PC-3 (cell line): Measurements from ENCODE around the gene FLII. TPM values are rescaled to one million over a fixed set of nuclear protein-coding genes. Genes with fewer than 3 reads are reported as not detected.

Experiments used
- ATAC-seq: fragments of 200-7000 bp; cut with Tn5 transposase; 2 replicates; pipeline ENCODE4 v1.9.1; 2020; ENCODE audit warnings: mild to moderate bottlenecking, moderate library complexity
- BruUV-seq: library from RNA; stranded (reverse); fragments of 400-500 nt; replicated peaks from 2 replicates; lab custom pipeline; 2021; lab: Mats Ljungman, UMichigan
- CTCF ChIA-PET: fragments of 300-600 bp; sonication (Branson Sonifier 250); formaldehyde crosslinking; loops from one replicate; lab custom pipeline; 2022; ENCODE audit warnings: antibody characterized with exemption; lab: Charles Lee
- POLR2A ChIA-PET: fragments of 300-600 bp; sonication (Branson Sonifier 250); formaldehyde crosslinking; loops from one replicate; lab custom pipeline; 2022; ENCODE audit warnings: antibody characterized with exemption; ENCODE audit not compliant: unreplicated experiment; lab: Charles Lee
- DNase-seq: peaks from one replicate; pipeline ENCODE4 v3.0.0-alpha.2; 2015
- H2AFZ ChIP-seq: fragments of 300-600 bp; sonication (generic); 2 replicates; pipeline ENCODE4 v1.6.0; 2016; ENCODE audit warnings: antibody characterized with exemption, low read length
- H3F3A ChIP-seq: fragments of 300-600 bp; sonication (generic); one replicate; pipeline ENCODE4 v1.6.0; 2017; ENCODE audit warnings: antibody characterized with exemption, low read length, control low read depth, mild to moderate bottlenecking; ENCODE audit not compliant: unreplicated experiment
- H3K27ac ChIP-seq: fragments of 300-600 bp; sonication (generic); 2 replicates; pipeline ENCODE4 v1.5.1; 2016; ENCODE audit warnings: mild to moderate bottlenecking, low read length
- H3K27me3 ChIP-seq: fragments of 300-600 bp; sonication (generic); 2 replicates; pipeline ENCODE4 v1.6.1; 2016; ENCODE audit warnings: low read length, mixed read lengths
- H3K36me3 ChIP-seq: fragments of 300-600 bp; sonication (generic); 2 replicates; pipeline ENCODE4 v1.6.1; 2016; ENCODE audit warnings: low read depth, mixed run types, low read length, mixed read lengths
- H3K4me1 ChIP-seq: fragments of 300-600 bp; sonication (generic); 2 replicates; pipeline ENCODE4 v1.5.1; 2016; ENCODE audit warnings: low read length; ENCODE audit not compliant: insufficient read depth
- H3K4me2 ChIP-seq: fragments of 300-600 bp; sonication (generic); 2 replicates; pipeline ENCODE4 v1.6.0; 2016; ENCODE audit warnings: low read length
- H3K4me3 ChIP-seq: fragments of 300-600 bp; sonication (generic); 2 replicates; pipeline ENCODE4 v1.5.1; 2016; ENCODE audit warnings: mild to moderate bottlenecking, low read length, mixed read lengths
- H3K79me2 ChIP-seq: fragments of 300-600 bp; sonication (generic); 2 replicates; pipeline ENCODE4 v1.6.1; 2017; ENCODE audit warnings: low read length, mixed read lengths
- H3K9ac ChIP-seq: fragments of 300-600 bp; sonication (generic); 2 replicates; pipeline ENCODE4 v1.6.0; 2016; ENCODE audit warnings: mild to moderate bottlenecking, low read length
- H3K9me2 ChIP-seq: fragments of 300-600 bp; sonication (generic); replicated peaks from 2 replicates; pipeline ENCODE4 v1.6.1; 2016; ENCODE audit warnings: mixed run types, low read length, mixed read lengths
- H3K9me3 ChIP-seq: fragments of 300-600 bp; sonication (generic); 2 replicates; pipeline ENCODE4 v1.6.1; 2016; ENCODE audit warnings: low read length, mixed read lengths
- H4K20me1 ChIP-seq: fragments of 300-600 bp; sonication (generic); 2 replicates; pipeline ENCODE4 v1.6.1; 2016; ENCODE audit warnings: low read length, mixed read lengths
- EZH2 ChIP-seq: fragments of 300-600 bp; sonication (generic); IDR thresholded peaks from one replicate; pipeline ENCODE4 v1.6.1; 2017; ENCODE audit warnings: antibody characterized with exemption, mild to moderate bottlenecking, low read length; ENCODE audit not compliant: unreplicated experiment
- EZH2phosphoT487 ChIP-seq: fragments of 300-600 bp; sonication (generic); IDR thresholded peaks from 2 replicates; pipeline ENCODE4 v1.6.1; 2018; ENCODE audit warnings: mild to moderate bottlenecking, antibody characterized with exemption, low read length, borderline replicate concordance
- intact Hi-C: fragments of 100-400 bp; cut with micrococcal nuclease; formaldehyde crosslinking; loops from 2 replicates; pipeline ENCODE4 v1.9.0; 2023
- total RNA-seq: library from RNA; depleted of rRNA; stranded (reverse); fragments of >200 nt; gene quantifications from 2 replicates; pipeline ENCODE4 v1.2.3, GENCODE V29; 2014
- TF ChIP-seq, protein P1 (sequence below): fragments of 300-600 bp; sonication (generic); conservative IDR thresholded peaks from 2 replicates; pipeline ENCODE4 v1.5.1; 2017; ENCODE audit warnings: antibody characterized with exemption, low read depth, mild to moderate bottlenecking, low read length

FLII gene
- total RNA-seq, 1 experiment from 2014 or later: 537 TPM

DNA sequence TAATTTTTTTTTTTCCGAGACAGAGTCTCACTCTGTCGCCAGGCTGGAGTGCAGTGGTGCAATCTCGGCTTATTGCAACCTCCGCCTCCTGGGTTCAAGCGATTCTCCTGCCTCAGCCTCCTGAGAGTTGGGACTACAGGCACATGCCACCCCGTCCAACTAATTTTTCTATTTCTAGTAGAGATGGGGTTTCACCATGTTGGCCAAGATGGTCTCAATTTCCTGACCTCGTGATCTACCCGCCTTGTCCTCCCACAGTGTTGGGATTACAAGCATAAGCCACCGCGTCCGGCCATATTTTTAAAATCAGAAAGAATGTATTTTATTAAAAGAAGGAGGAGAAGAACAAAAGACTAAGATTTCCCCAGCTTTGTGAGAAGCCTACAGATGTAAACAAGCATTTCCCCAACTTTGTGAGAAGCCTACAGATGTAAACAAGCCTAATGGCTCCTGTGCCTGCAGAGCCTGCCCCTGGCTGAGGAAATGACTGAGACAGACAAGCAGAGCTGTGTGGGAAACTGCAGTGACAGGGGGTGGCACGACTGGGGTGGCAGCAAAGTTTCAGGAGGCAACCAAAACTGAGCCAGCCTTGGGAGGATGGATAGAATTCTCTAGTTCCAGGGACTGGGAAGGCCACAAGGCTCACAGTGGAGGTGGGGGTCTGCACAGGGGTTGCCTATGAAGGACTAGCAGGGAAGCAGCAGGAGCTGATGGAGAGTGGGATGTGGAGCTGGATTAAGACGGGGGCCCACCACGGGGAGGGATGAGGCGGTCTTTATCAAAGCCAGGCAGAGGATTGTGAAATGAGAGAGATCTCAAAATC lies 33.4 kb upstream of the FLII start:
- Histone ChIP-seq H4K20me1 (no peaks in the 10 kb centered on the region), H3F3A (no peaks in the 10 kb centered on the region), H3K9ac (no peak overlapping the region), H3K27ac (no peak overlapping the region), H3K4me1 (no peaks in the 10 kb centered on the region), H3K9me3 (no peaks in the 10 kb centered on the region), H3K36me3 (peaks cover 45% of the 10 kb centered on the region), H3K4me2 (no peak overlapping the region), H3K79me2 (no peaks in the 10 kb centered on the region), H3K27me3 (no peaks in the 10 kb centered on the region), H3K4me3 (no peak overlapping the region), H2AFZ (no peak overlapping the region), H3K9me2 (no peaks in the 10 kb centered on the region)
- no peak for DNase-seq
- ChIA-PET POLR2A (no interaction called here), CTCF (no interaction called here)
- no TSS peak for BruUV-seq
- TF ChIP-seq, protein P1, sequence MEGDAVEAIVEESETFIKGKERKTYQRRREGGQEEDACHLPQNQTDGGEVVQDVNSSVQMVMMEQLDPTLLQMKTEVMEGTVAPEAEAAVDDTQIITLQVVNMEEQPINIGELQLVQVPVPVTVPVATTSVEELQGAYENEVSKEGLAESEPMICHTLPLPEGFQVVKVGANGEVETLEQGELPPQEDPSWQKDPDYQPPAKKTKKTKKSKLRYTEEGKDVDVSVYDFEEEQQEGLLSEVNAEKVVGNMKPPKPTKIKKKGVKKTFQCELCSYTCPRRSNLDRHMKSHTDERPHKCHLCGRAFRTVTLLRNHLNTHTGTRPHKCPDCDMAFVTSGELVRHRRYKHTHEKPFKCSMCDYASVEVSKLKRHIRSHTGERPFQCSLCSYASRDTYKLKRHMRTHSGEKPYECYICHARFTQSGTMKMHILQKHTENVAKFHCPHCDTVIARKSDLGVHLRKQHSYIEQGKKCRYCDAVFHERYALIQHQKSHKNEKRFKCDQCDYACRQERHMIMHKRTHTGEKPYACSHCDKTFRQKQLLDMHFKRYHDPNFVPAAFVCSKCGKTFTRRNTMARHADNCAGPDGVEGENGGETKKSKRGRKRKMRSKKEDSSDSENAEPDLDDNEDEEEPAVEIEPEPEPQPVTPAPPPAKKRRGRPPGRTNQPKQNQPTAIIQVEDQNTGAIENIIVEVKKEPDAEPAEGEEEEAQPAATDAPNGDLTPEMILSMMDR: no peak
- no peak for TF ChIP-seq EZH2
- no peak for TF ChIP-seq EZH2phosphoT487
- no peak for ATAC-seq
- intact Hi-C loops: no loop called here

DNA sequence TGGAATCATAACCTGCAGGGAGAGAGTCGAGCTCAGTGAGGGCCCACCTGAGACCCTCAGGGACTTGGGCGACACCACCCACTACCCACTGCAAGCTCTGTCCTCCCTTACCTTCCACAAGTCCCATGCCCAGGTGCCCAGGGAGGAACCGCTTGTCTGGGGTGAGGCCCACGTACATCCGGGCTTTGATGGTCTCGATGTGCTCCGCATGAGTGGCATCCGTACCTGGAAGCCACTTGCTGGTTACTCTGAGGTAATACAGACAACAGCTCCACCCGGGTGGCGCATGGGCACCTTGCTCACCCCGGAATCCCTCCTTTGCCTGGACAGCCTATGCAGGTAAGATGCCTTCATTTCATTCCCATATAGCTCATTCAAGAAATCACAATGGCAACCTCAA lies 26.8 kb upstream of the FLII start:
- Histone ChIP-seq H2AFZ (no peak overlapping the region), H3K79me2 (no peaks in the 10 kb centered on the region), H3K36me3 (peaks cover 61% of the 10 kb centered on the region), H3K4me3 (no peak overlapping the region), H3K9ac (no peak overlapping the region), H3K9me3 (no peaks in the 10 kb centered on the region), H3K4me2 (no peak overlapping the region), H3K9me2 (no peaks in the 10 kb centered on the region), H4K20me1 (no peaks in the 10 kb centered on the region), H3K27me3 (no peaks in the 10 kb centered on the region), H3K27ac (no peak overlapping the region), H3F3A (no peaks in the 10 kb centered on the region), H3K4me1 (no peaks in the 10 kb centered on the region)
- no peak for DNase-seq
- ChIA-PET CTCF (no interaction called here), POLR2A (no interaction called here)
- no peak for ATAC-seq
- no TSS peak for BruUV-seq
- intact Hi-C loops: no loop called here
- TF ChIP-seq, protein P1: no peak
- no peak for TF ChIP-seq EZH2phosphoT487
- no peak for TF ChIP-seq EZH2

DNA sequence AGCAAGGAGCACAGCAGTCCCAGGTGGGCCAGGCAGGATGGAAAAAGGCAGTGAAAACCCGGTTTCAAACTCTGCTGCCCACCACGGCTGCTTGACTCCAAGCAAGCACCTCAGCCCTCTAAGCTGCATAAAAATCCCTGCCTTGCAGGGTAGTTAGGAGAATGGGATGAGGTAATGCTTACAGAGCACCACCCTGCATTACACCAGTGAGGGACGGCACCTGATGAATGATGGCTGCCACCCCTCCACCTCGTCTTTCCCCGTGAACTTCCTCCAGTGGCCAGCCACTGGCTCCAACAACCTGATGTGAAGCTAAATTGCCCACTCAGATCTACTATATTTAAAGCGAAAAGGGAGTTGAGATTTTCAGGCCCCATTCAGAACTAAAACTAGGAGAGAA lies 23.2 kb upstream of the FLII start:
- no peak overlapping the region for H3K4me3 ChIP-seq
- TF ChIP-seq EZH2phosphoT487 (no peak), EZH2 (no peak)
- TF ChIP-seq, protein P1: no peak
- H3K27ac ChIP-seq: no peak overlapping the region
- H4K20me1 ChIP-seq: no peaks in the 10 kb centered on the region
- DNase-seq (no peak), ATAC-seq (no peak)
- no peaks in the 10 kb centered on the region for H3K9me2 ChIP-seq
- H3K9ac ChIP-seq: no peak overlapping the region
- no peaks in the 10 kb centered on the region for H3F3A ChIP-seq
- intact Hi-C loops: no loop called here
- no peaks in the 10 kb centered on the region for H3K4me1 ChIP-seq
- no peaks in the 10 kb centered on the region for H3K27me3 ChIP-seq
- no TSS peak for BruUV-seq
- H3K79me2 ChIP-seq: no peaks in the 10 kb centered on the region
- no peaks in the 10 kb centered on the region for H3K9me3 ChIP-seq
- H3K4me2 ChIP-seq: no peak overlapping the region
- CTCF ChIA-PET: no interaction called here
- POLR2A ChIA-PET: no interaction called here
- peaks cover 64% of the 10 kb centered on the region for H3K36me3 ChIP-seq
- H2AFZ ChIP-seq: no peak overlapping the region
